Measurements from ENCODE around the gene NR4A2.
"Not testable (repeated sequence)": the region's sequence is repeated elsewhere in the genome, so short reads cannot be mapped to it uniquely, and the experiment has no call there.

The NR4A2 gene

GRCh38 chr2:156321243-156321904, 11.1 kb downstream of the NR4A2 start:
- DNase-seq (ENCODE audit: low read depth, low spot score) = no peak

- no peak for DNase-seq (ENCODE audit: low read depth, low spot score)
Measured at GRCh38 chr2:156320486-156321098, 11.9 kb downstream of the NR4A2 start.

GRCh38 chr2:156319811-156320485, 12.6 kb downstream of the NR4A2 start:
- no peak for DNase-seq (ENCODE audit: low read depth, low spot score)

GRCh38 chr2:156317631-156318030, 14.9 kb downstream of the NR4A2 start:
- no peak for DNase-seq (ENCODE audit: low read depth, low spot score)

GRCh38 chr2:156311976-156312375, 20.5 kb downstream of the NR4A2 start:
- DNase-seq (ENCODE audit: low read depth, low spot score) = no peak

GRCh38 chr2:156310773-156311172, 21.7 kb downstream of the NR4A2 start:
- no peak for DNase-seq (ENCODE audit: low read depth, low spot score)

GRCh38 chr2:156309917-156310316, 22.6 kb downstream of the NR4A2 start:
- DNase-seq (ENCODE audit: low read depth, low spot score) = no peak

GRCh38 chr2:156309167-156309566, 23.4 kb downstream of the NR4A2 start:
- no peak for DNase-seq (ENCODE audit: low read depth, low spot score)

- no peak for DNase-seq (ENCODE audit: low read depth, low spot score)
Measured at GRCh38 chr2:156306821-156307220, 25.7 kb downstream of the NR4A2 start.

- DNase-seq (ENCODE audit: low read depth, low spot score) = no peak
Measured at GRCh38 chr2:156305121-156305520, 27.4 kb downstream of the NR4A2 start.

GRCh38 chr2:156300337-156300736, 32.2 kb downstream of the NR4A2 start:
- no peak for DNase-seq (ENCODE audit: low read depth, low spot score)

- DNase-seq (ENCODE audit: low read depth, low spot score) = no peak
Measured at GRCh38 chr2:156294945-156295580, 37.5 kb downstream of the NR4A2 start.

GRCh38 chr2:156293382-156293781, 39.1 kb downstream of the NR4A2 start:
- DNase-seq (ENCODE audit: low read depth, low spot score) = not testable (repeated sequence)

GRCh38 chr2:156279446-156280150, 52.9 kb downstream of the NR4A2 start:
- DNase-seq (ENCODE audit: low read depth, low spot score) = no peak
